Ureter (tissue), 1 donor: ENCODE measurements around the gene ARL4D. TPM values are rescaled to one million over a fixed set of nuclear protein-coding genes. Genes with fewer than 3 reads are reported as not detected.

Experiments used
- DNase-seq: peaks from one replicate; pipeline ENCODE4 v3.0.0-alpha.2; 2020; ENCODE audit warnings: low spot score
- total RNA-seq: library from RNA; stranded (reverse); gene quantifications from one replicate; pipeline ENCODE4 v1.2.4, GENCODE V29; 2023
- donor health status: DM: yes; HTN: yes; CAD: no.

Gene ARL4D
- total RNA-seq, 1 donor from 2014 or later, result 34.3 TPM

DNA sequence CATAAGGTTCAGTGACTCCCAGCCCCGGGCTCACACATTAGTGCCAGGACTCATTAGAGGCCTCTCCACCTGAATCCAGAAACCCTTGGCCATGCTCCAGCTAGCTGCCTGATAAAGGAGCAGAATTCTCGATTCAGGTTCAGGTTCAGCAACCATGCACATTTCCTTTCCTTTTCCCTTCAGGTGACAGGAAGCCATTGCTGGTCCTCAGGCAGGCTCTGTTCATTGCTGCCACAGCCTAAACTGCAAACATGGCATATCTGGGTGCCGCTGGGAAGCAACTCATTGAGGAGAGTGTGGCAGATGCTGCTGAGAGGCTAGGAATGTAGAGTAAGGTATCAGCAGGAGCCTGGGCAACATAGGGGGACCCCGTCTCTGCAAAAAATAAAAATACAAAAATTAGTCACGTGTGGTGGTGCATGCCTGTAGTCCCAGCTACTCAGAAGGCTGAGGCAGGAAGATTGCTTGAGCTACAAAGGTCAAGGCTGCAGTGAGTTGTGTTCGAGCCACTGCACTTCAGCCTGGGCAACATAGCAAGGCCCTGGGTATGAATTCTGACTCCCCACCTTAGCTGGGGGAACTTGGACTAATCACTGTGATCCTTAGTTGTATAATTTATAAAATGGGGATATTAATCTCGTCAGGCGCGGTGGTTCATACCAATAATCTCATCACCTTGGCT lies 28.7 kb downstream of the ARL4D start:
- no peak for DNase-seq

DNA sequence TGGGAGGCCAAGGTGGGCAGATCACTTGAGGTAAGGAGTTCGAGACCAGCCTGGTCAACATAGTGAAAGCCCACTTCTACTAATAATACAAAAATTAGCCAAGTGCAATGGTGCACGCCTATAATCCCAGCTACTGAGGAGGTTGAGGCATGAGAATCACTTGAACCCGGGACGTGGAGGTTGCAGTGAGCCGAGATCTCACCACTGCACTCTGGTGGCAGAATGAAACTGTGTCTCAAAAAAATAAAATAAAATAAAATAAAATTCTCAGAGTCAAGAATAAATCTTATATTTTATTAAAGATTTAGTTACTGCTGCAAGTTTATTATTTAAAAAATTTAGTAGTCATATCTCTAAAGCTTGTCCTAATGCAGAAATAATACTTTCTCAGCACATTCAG lies 29.7 kb downstream of the ARL4D start:
- DNase-seq, result no peak

DNA sequence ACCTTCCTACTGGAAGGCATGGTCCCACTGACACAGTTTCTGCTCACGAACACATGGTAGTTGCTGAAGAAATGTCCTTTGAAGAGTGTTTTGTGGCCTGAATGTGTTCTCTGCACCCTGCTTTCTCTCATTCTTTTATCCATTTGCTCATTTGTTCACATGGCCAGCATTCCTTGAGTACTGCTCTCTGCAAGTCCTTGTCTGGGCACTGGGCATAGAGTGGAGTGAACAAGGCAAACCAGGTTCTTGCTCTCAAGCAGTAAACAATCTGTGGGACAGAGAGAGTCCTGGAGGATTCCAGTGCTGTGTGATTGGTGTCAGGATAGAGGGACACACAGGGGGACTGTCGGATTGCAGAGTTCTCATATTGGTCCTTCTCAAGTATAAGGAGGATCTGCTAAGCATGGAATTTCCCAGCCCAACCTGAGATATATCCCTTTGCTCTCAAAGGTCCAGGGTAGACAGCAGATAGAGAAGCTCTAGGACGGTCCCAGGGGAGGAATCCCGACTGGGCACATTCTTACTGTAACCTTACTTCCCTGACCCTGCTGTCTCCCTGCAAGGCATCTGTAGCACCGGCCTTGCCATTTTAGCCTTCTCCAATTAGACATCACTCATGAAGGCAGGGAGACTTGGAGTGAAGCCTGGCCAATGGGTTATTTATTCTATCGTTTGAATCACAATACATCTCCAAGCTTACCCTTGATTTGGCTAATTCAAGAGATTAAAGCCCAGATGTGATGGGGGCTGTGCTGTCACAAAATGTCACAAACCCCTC lies 32.3 kb downstream of the ARL4D start:
- DNase-seq, result no peak

DNA sequence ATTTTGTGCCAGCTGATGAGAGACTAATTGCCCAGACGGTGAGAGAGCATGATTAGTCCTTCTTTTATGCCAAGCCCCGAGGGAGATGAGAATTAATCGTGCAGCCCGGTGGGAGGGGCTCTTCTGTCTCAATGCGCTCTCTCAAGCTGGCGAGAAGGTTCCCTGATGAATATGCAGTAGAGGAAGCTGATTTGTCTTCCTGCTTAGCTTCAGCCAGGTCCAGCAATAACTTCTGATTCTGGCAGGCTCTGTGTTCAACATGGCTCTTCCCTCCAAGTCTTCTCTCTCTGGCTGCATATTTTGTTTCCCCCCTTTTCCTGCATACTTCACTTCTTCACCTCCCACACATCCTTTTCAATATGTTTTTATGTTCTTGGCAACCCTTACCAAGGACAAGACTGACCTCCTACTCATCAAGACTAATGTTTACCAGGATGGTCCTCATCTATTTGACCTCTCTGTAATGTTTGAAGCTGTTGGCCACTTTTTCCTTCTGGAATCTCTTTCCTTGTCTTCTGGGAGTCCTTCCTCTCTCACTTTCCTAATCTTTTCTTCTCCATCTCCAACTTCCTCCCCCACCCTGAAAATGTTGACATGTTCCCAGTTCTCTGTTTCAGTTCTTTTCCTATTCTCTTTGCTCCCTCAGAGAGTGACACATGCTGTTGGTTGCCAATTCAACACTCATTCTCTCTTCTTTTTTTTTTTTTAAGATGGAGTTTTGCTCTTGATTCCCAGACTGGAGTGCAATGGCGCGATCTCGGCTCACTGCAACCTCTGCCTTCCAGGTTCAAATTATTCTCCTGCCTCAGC lies 33.1 kb downstream of the ARL4D start:
- DNase-seq, result no peak

DNA sequence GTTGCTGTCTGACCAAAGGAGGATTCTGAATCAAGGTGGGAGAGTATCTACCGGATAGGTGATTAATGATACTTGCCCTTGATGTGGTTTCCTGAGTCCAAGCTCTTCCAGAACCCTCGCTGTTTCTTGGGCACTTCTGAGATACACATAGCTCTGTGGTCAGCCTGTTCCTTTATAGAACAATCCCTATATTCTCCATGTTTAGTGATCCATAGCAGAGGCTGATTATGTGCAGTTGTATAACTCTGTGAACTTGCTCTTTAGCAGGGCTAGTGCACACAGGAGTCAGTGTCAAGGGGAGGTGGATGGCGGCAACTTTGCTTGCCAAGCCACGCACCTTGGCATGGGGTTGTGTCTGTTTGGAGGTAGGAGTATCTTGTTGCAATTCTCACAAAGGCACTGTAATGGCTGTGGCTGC lies 36.1 kb downstream of the ARL4D start:
- DNase-seq, result no peak

DNA sequence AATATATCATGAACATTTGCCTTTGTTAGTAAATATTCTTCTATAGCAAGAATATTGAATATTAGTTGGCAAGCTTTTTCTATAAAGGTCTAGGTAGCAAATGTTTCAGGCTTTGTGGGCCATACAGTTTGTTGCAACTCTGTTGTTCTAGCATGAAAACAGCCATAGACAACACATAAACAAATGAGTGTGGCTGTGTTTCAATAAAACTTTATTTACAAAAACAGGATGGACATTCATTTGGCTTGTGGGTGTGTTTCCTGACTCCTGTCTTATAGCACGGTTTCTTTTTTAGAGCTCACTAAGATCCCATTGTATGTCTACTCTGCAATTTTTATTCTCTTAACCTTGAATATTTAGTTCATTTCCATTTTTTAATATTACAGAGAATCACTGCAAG lies 39.0 kb downstream of the ARL4D start:
- no peak for DNase-seq

DNA sequence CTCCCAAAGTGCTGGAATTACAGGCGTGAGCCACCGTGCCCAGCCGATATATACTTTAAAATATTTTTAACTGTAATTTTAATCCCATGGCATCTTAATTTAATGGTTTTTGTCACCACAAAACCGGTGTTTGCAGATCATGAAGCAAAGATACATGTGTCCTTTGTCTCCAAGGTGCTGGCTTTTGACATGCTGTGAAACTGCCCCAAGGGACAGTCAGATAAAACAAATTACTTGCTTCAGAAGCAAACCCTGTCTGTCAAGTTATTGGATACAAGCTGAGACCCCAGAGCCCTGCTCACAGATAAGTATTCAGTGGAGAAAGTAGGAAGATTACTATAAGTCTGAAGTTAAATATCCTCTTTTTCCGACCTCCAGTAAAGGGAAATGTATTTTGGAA lies 39.8 kb downstream of the ARL4D start:
- DNase-seq, result no peak

DNA sequence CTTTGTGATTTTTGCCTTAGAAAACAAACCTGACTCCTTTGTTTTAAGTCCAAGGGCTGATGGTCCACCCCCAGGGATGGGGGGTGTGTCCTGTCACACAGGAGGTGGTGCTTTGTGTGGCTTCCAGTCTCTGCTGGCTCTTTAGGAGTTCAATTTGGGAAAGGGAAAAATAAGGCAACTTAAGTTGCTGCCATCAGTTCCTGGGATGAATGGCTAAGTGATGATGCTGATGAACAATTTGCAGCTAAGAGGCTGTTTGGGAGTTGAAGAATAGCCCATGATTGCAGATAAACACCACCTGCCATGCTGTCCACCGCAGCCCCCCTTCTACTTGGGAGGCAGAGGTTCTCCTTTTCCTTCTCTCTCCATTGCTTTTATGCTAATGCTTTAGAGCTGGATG lies 40.2 kb downstream of the ARL4D start:
- no peak for DNase-seq

DNA sequence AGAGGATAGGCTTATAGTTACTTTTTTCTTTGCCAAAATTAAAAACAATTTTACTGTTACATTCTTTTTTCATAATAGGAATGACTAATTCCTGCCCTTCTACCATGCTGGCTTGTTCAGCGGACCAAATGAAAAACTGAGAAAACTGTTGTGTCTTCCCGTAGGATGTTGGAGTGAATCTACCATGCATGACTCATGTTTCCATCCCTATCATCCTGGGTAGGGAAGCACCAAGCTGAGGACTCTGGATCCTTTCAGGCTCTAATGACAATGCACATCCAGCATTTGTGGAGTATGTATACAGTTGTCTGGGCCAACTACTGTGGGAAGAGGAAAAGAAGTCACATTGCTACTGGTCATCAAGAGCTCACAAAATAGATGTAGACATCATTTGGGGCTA lies 43.9 kb downstream of the ARL4D start:
- DNase-seq, result no peak

DNA sequence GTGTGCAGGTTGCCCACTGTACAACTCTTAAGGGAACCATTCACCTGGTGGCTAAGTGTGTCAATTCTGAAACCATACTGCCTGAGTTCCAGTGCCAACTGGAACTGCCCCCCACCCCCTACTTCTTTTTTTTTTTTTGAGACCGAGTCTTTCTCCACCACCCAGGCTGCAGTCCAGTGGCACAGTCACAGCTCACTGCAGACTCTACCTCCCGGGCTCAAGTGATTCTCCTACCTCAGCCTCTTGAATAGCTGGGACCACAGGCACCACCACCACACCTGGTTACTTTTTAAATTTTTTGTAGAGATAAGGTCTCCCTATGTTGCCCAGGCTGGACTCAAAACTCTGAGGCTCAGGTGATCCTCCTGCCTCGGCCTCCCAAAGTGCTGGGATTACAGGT lies 44.6 kb downstream of the ARL4D start:
- DNase-seq, result no peak

DNA sequence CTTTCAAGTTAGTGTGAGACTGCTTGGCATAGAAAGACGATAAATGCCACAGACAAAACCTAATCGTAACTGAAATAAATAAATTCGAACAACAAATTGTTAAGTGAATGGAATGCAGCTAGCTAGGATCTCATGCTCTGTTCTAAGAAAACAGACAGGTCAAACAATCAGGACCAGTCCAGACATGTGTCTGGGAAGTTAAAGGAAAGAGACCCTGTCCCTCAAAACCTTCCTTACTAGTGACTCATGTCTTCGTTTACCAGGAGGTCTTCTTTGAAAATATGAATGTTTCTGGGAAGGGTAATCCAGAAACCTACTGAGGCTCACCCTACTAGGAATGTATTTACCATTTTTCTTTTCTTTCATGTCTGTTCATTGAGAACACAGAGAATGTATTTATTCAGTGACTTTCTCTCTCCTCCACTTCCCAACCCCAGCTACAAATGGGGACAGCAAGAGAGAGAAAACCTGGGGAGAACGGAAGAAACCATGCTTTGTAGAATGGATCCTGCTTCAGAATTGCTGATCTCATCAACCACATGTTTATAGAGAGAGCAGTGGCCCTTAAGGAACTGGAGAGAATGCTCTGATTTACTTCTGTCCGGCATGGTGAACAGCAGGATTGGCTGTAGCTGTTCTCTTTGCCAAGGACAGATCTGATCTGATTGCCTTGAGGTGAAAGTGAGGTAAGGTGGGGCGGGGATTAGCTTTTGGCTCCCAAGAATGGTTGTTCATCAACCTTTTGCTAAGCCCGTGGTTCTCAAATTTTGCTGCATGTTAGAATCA lies 45.6 kb downstream of the ARL4D start:
- no peak for DNase-seq

DNA sequence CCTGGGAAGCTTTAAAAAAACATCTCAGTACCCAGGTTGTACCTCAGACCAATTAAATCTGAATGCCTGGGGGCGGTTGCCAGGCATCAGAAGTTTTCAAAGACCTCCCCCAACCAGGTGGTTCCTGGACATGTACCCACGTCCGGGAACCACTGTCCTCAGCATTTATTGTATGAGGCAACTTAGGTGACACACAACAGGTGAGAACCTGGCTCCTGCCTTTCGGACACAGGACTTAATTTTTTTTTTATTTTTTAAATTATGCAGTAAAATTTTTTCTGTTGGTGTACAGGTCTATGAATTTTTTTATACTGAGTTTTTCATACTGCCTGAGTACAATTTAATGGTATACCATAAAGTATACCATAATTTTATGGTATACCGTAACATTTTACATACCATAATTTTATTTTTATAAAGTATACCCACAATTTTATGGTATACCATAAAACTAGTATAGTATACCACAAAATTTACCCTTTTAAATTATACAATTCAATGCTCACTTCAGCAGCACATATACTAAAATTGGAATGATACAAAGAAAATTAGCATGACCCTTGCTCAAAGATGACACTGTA lies 46.3 kb downstream of the ARL4D start:
- no peak for DNase-seq

DNA sequence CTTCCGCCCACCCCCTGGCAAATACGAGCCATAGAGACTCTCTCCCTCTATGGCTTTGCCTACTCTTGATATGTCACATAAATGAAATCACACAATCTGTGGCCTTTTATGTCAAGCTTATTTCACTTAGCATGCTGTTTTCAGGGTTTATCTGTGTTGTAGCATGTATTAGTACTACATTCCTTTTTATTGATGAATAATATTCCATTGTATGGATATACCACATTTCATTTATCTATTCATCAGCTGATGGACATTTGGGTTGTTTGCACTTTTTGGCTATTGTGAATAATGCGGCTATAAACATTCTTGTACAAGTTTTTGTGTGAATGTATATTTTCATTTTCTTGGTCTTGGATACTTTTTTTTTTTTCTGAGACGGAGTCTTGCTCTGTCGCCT lies 48.0 kb downstream of the ARL4D start:
- no peak for DNase-seq

DNA sequence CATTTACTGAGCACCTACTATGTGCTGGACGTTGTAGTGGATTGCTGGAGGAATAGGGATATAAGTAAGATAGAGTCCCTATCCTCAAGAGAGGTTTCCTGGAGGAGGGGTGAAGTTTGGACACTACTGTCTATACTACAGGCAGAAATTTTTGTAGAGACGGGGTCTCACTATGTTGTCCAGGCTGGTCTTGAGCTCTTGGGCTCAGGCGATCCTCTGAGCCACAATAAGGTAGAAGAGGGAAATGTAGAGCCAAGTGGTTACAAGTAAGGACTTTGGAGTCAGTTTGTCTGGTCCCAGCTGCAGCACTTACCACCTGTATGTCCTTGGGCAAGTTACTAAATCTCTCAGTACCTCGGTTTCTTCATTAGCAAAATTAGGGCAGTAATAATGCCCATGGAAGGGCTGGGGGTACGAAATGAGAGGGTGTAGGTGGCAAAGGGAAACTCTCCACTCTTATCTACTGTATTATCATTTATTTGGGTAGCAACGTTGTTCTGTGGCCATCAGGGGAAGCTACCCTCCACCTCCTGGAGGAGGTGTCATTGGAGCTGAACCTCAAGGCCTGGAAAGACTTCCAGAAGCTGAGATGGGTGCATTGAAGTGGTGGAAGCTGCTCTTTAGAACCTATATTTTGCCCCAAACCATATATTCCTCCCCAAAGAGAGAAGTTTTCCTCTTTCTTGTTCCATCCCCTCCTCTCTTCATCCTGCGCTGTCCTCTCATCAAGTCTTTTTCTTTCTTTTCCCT lies 50.1 kb downstream of the ARL4D start:
- no peak for DNase-seq

DNA sequence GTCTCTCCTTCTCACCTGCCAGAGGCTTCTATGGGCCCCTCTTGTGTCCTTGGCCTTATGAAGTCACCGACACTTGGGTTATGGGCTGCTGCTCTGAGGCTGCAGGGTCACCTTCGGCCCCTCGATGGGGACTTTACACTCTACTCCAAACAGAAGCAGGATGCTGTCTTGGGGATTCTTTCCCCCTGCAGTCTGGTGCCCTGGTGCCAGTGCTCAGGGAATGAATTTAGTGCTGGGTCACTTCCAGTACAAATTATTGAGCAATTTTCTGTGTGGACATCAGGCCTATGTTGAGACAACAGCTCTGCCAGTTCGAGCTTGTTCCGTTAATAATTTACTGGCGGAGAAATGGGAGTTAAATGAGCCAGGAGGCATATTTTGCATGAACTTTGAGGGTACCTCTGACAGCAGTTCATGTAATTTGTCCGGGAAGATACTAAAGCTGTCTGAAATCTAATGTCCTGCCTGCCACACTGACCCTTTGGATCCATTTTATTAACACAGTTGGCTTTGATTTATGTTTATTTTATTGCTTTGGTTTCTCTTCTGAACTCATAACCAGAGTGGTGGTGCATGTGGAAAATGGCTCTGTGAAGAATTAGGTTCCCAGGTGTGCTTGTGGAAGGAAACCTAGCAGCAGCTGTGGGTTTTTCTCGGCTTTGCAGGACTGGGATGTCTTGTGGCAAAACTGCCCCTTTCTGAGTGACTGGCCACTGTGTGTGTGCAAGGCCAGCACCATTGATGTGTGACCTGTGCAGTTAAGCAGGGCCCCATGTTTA lies 50.9 kb downstream of the ARL4D start:
- DNase-seq, result peak; percentile 65

Other genes starting within 250 kb of the ARL4D start
- gene NBR1, start 227.8 kb upstream of the ARL4D start, total RNA-seq, result 84.7 TPM
- 15.5 TPM for gene TMEM106A, start 187.1 kb upstream of the ARL4D start, total RNA-seq
- not detected for gene CCDC200, start 170.4 kb upstream of the ARL4D start, total RNA-seq
- gene RNU2-1, start 165.0 kb upstream of the ARL4D start, total RNA-seq, result 1,456 TPM
- 58.6 TPM for gene DHX8, start 85.0 kb downstream of the ARL4D start, total RNA-seq
- 3.7 TPM for gene ETV4, start 147.3 kb downstream of the ARL4D start, total RNA-seq